ENCODE measurements around the gene MAPKAPK2. TPM values are rescaled to one million over a fixed set of nuclear protein-coding genes. Genes with fewer than 3 reads are reported as not detected.
A peak's percentile ranks its signal among the peaks of the same experiment; 100 is the strongest.
"Not testable (repeated sequence)": the region's sequence is repeated elsewhere in the genome, so short reads cannot be mapped to it uniquely, and the experiment has no call there.

The MAPKAPK2 gene
- total RNA-seq, 2 donors from 2014 or later: 62.5 to 80.8 TPM

DNA sequence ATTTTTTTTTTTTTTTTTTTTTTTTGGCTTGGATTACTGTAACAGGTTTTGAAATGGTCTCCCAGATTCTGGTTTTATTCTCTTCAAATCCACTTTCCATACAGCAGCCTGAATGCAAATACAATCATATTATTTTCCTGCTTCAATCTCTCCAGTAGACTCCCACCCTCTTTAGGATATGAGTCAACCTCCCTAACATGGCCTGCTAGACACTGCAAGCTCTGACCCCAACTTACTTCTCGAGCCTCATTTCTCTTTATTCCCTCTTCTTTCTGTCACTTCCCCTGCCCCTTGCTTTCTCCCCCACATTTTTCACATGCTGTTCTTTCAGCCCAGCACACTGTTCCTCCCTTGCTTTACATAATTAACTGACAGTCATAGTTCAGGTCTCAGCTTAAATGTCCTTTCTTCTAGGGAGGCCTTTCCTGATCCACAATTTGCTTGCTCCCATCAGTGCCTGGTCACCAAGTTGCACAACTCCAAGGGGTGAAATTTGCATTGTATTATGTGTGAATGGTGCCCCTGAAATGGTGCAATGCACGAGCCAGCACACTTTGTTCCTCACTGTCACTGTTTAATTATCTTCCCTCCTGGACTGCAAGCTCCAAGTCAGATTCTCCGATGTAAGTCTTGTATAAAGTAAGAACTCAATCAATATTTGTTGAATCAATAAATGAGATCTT, 63.8 kb downstream of the MAPKAPK2 start:
- DNase-seq (no peak), ATAC-seq (no peak)
- intact Hi-C loops (cut with DNase I, micrococcal nuclease): no loop called here

DNA sequence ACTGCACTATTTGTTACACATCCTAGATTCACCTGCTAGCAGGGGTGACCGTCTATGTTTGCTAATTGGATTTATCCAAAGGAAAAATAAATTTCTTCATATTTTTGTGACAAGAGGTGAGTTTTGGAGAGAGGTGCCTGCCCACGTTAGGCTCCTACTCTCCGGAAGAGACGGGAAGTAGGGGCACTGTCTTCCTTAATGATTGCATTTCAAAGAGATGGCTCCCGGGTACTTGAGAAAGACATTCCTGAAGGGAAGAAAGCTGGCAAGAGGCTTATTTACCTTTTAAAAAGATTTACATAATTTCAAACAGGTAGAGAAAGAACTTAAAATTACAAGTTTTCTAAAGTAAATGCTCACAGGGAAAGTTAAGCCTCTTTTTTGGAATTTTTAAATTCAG, 67.2 kb downstream of the MAPKAPK2 start:
- ATAC-seq: no peak
- intact Hi-C loops (cut with DNase I, micrococcal nuclease): no loop called here
- DNase-seq: no peak

DNA sequence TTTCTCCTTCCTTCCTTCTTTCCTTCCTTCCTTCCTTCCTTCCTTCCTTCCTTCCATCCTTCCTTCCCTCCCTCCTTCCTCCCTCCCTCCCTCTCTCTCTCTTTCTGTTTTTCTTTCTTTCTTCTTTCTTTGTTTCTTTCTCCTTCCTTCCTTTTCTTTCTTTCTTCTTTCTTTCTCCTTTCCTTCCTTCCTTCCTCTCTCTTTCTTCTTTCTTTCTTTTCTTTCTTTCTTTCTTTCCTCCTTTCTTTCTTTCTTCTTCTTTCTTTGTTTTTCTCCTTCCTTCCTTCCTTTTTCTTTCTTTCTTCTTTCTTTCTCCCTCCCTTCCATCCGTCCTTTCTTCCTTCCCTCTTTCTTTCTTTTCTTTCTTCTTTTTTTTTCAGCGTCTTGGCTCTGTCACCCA, 67.8 kb downstream of the MAPKAPK2 start:
- intact Hi-C loops (cut with DNase I, micrococcal nuclease): no loop called here
- no peak for DNase-seq
- ATAC-seq: no peak

DNA sequence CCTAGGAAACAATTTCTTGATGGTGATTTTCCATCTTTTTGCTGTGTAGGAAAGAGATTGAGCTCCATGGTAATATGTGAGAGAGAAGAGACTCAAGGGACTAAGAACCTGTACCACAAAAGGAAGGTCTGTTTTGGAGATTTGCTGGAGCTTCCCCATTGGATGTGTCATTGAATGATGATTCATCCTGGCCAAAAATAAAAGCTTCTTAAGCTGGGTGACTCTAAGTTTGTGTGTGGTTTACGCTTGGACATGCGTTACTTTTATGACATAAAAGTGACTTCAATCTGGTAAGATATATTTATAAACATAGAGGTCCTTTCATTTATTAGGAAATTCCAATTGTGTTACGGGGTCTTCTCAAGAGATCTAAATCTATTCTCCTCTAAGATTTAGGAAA, 68.4 kb downstream of the MAPKAPK2 start:
- intact Hi-C loops (cut with DNase I, micrococcal nuclease): no loop called here
- DNase-seq (no peak), ATAC-seq (no peak)

GRCh38 chr1:206754011-206754410, 69.3 kb downstream of the MAPKAPK2 start:
- intact Hi-C loops (cut with DNase I, micrococcal nuclease): no loop called here
- ATAC-seq: no peak

GRCh38 chr1:206757524-206758266, 73.0 kb downstream of the MAPKAPK2 start:
- intact Hi-C loops (cut with DNase I, micrococcal nuclease): no loop called here
- ATAC-seq (no peak), DNase-seq (no peak)

More at GRCh38 chr1:206754011-206754410, 69.3 kb downstream of the MAPKAPK2 start:
- DNase-seq: no peak

DNA sequence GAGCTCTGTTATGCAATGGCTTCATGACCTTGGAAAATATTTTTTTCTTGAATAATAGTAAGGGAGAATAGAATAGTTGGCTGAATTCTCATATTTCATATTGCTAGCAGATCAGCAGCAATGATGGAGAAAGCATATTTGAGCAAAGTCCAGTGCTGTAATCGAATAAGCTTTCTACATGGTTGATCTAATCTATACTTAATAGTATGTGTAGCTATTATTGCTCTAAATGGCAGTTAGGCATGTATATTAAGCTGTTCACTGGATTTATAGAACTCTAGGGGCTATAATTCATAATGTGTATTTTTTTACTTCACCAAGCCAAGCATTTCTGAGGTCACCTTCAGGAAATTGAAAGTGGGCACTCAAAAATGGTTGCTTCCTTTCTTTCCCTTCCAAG, 75.9 kb downstream of the MAPKAPK2 start:
- intact Hi-C loops (cut with DNase I, micrococcal nuclease): no loop called here
- DNase-seq (no peak), ATAC-seq (no peak)

GRCh38 chr1:206761159-206761768, 76.6 kb downstream of the MAPKAPK2 start:
- DNase-seq (no peak), ATAC-seq (no peak)
- intact Hi-C loops (cut with DNase I, micrococcal nuclease): no loop called here

- ATAC-seq; DNase-seq; intact Hi-C loops (cut with DNase I, micrococcal nuclease): not testable (repeated sequence)
These were observed 78.1 kb downstream of the MAPKAPK2 start for GRCh38 chr1:206762741-206763364.

DNA sequence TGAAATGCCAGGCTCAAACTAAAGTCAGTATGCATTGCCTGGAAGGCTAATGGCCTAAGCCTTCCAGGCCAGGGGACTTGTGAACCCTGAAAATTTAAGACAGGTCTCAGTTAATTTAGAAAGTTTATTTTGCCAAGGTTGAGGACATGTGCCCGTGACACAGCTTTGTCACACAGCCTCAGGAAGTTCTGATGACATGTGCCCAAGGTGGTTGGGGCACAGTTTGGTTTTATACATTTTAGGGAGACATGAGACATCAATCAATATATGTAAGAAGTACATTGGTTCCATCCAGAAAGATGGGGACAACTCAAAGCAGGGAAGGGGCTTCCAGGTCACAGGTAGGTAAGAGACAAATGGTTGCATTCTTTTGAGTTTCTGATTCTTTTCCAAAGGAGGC, 81.1 kb downstream of the MAPKAPK2 start:
- intact Hi-C loops (cut with DNase I, micrococcal nuclease); ATAC-seq; DNase-seq: not testable (repeated sequence)

- ATAC-seq: peak; percentile 39
- peak; percentile 41 to 52 for DNase-seq
- intact Hi-C loops (cut with DNase I, micrococcal nuclease): no loop called here
These were observed 81.6 kb downstream of the MAPKAPK2 start for GRCh38 chr1:206766251-206766856.

DNA sequence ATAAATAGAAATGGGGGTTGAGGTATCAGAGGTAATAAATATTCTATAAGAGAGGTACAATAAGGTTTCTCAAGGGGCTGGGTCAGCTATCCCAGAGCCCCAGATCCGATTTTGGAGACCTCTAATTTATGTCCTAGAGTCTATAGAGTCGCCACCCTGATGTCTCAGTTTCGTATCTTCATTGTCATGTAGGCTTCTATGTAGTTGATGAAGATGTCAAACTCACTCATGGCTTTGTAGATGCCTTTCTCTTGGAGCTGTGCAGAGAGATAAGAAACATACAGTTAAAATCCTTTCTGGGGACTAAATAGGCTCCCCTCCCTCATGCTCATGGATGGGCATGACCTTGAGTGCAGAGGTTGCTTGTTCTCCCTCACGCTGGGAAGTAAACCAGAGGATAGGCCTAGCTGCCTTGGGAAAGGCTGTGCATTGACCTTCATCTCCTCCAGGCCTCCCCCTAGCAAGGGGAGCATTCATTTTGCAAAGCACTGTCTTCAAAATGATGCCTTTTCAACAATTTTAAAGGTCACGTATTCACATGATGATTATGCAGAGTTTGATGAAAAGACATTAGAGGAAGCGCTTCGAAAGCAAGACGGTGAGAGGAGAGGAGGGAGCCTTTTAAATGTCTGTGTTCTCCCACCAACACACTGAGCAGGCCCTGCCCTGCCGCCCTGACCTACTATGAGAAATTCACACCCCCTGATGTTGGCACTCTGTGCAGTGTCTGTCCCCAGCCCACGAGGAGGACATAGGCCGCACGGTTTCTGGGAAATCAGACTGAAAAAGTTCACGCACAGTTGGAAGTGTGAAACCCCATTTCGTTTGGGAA, 84.0 kb downstream of the MAPKAPK2 start:
- DNase-seq (no peak), ATAC-seq (no peak)
- intact Hi-C loops (cut with DNase I, micrococcal nuclease): no loop called here

GRCh38 chr1:206769304-206769731, 84.6 kb downstream of the MAPKAPK2 start:
- intact Hi-C loops (cut with DNase I, micrococcal nuclease): no loop called here
- ATAC-seq (no peak), DNase-seq (no peak)

DNA sequence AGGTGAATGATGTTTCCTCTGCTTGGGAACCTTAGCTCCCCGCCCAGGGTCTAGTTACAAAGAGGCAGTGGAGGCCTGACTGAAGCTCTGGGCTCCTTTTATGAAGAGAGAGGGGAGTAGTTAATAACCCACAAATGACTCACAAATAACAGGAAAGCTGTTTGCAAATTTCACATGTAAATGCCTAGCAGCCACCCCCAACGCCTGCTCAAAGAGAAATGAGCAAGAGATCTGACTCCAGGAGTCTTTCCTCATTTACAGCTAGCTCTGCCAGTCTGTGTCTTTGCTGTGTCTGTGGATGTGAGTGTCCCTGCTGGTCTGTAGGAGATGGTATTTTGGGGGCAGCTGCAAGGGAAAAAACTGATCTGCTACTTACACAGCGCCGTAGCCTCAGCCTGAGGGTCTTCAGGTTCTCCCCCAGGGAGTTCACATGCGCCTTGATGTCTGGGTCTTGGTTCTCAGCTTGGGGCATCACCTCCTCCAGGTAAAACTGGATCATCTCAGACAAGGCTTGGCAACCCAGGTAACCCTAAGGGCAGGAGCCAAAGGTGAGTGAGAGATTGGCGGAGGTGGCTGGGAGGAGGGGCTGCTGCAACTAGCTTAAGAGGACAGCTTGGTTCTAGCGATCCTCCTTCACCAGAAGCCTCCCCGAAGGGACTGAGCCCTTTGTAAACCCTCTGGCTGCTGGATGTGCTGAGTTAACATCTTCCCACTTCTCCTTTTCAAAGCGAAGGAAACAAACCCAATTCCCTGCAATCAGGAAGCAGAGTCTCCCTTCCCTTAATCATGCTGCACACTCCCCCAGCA, 86.0 kb downstream of the MAPKAPK2 start, which contains the start of gene IL19:
Gene IL19, plus strand, starts transcription at position 243 of the 807 bp plus-strand sequence. CDS start 65,890 bp downstream, outside the sequence.
- intact Hi-C loops (cut with DNase I, micrococcal nuclease): no loop called here
- ATAC-seq: peak; percentile 20
- DNase-seq: no peak

DNA sequence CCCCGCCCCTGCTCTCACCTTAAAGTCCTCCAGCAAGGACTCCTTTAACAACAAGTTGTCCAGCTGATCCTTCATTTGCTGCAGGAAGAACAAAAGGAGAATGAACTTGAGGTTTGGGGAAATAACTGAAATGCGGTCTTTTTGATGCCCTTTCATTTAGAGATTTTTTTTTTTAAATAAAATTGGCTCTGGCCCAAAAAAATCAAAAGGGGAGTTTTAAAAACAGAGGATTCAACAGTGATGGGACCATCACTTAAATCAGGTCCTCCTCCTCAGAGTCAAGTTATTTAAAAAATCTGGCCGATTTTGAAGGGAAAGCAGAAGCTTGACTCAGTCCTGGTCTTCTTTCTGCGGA, 86.6 kb downstream of the MAPKAPK2 start:
- DNase-seq (no peak), ATAC-seq (no peak)
- intact Hi-C loops (cut with DNase I, micrococcal nuclease): no loop called here

GRCh38 chr1:206772243-206772937, 87.7 kb downstream of the MAPKAPK2 start, which contains the start of gene IL10:
TSS of gene IL10 (minus strand) at chr1:206772494. CDS start at chr1:206772435, 59 bp downstream.
- intact Hi-C loops (cut with DNase I, micrococcal nuclease): no loop called here
- DNase-seq: no peak
- no peak for ATAC-seq

DNA sequence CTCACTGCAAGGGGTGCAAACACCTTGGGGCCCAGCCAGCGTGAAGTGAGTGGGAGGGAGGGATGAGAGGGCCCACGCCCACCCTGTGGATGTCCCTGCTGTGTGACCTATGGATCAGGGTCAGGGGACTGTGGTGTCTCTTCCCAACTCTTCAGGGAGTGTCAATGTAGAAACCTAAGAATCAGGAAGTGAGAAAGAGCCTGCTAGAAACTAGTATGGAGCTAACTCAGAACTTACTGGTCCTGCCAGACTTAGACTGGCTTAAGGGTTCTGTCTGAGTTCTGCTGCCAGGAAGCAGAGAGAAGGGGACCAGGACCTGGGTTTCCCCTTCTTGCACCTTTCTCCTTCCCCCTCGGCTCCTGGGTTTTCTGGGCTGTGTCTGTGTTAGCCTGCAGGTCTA, 89.4 kb downstream of the MAPKAPK2 start:
- DNase-seq: no peak
- no peak for ATAC-seq
- intact Hi-C loops (cut with DNase I, micrococcal nuclease): no loop called here

Measured in left colon (tissue), 2 donors.